CD4-positive, CD25-positive, alpha-beta regulatory T cell (primary cell): ENCODE measurements around the gene CD320. TPM values are rescaled to one million over a fixed set of nuclear protein-coding genes. Genes with fewer than 3 reads are reported as not detected.
"Not testable (repeated sequence)": the region's sequence is repeated elsewhere in the genome, so short reads cannot be mapped to it uniquely, and the experiment has no call there.

Source experiments
- ATAC-seq, 2 donors: fragments of 150-1000 bp; cut with Tn5 transposase; one replicate each; pipeline ENCODE4 v1.10.0; 2021; ENCODE audit warnings: low read depth in 2 of 2, moderate number of reproducible peaks in 2 of 2, moderate library complexity in 1 of 2
- DNase-seq, 3 donors: peaks; one replicate each; pipeline versions ENCODE4 v3.0.0 to v3.0.0-alpha.2; 2012 to 2022; ENCODE audit warnings: mixed read lengths in 1 of 3
- H3K27ac ChIP-seq: one replicate; pipeline ENCODE4 v1.7.0; 2013; ENCODE audit warnings: mild to moderate bottlenecking, low read length; ENCODE audit not compliant: insufficient read depth, poor library complexity, severe bottlenecking
- H3K27me3 ChIP-seq: one replicate; pipeline ENCODE4 v1.7.0; 2013; ENCODE audit warnings: low read length; ENCODE audit not compliant: control insufficient read depth, insufficient read depth
- H3K36me3 ChIP-seq: one replicate; pipeline ENCODE4 v1.7.0; 2013; ENCODE audit warnings: mild to moderate bottlenecking, low read length, moderate library complexity; ENCODE audit not compliant: control insufficient read depth, insufficient read depth
- H3K4me1 ChIP-seq: 2 replicates; pipeline ENCODE4 v1.7.0; 2013; ENCODE audit warnings: mild to moderate bottlenecking, low read length; ENCODE audit not compliant: insufficient read depth, control insufficient read depth, poor library complexity, severe bottlenecking
- H3K4me3 ChIP-seq: one replicate; pipeline ENCODE4 v1.7.0; 2013; ENCODE audit warnings: low read depth, mild to moderate bottlenecking, low read length, moderate library complexity
- H3K9me3 ChIP-seq, 2 experiments: 1 replicate in 1 of 2; 2 replicates in 1 of 2; pipeline ENCODE4 v1.7.0; 2013; ENCODE audit warnings: low read length in 2 of 2, mild to moderate bottlenecking in 1 of 2, moderate library complexity in 1 of 2; ENCODE audit not compliant: control insufficient read depth in 2 of 2
- H3K27ac Mint-ChIP-seq, 3 donors: one replicate each; pipeline ENCODE4 v1.8.0; 2020 to 2022; ENCODE audit warnings: mild to moderate bottlenecking in 3 of 3, mixed read lengths in 3 of 3, moderate library complexity in 2 of 3
- H3K27me3 Mint-ChIP-seq: one replicate; pipeline ENCODE4 v1.8.0; 2022; ENCODE audit warnings: mild to moderate bottlenecking, mixed read lengths
- H3K36me3 Mint-ChIP-seq: one replicate; pipeline ENCODE4 v1.8.0; 2020; ENCODE audit warnings: mixed read lengths
- H3K4me1 Mint-ChIP-seq, 4 donors: one replicate each; pipeline ENCODE4 v1.8.0; 2020 to 2022; ENCODE audit warnings: mixed read lengths in 4 of 4, mild to moderate bottlenecking in 1 of 4
- H3K4me3 Mint-ChIP-seq, 4 donors: one replicate each; pipeline ENCODE4 v1.8.0; 2020 to 2022; ENCODE audit warnings: mild to moderate bottlenecking in 4 of 4, mixed read lengths in 4 of 4, moderate library complexity in 3 of 4
- H3K9me3 Mint-ChIP-seq, 7 donors: one replicate each; pipeline ENCODE4 v1.8.0; 2020 to 2022; ENCODE audit warnings: mixed read lengths in 7 of 7, mild to moderate bottlenecking in 3 of 7, moderate library complexity in 2 of 7
- polyA plus RNA-seq, 4 donors: library from polyadenylated mRNA; unstranded; fragments of 300-500 nt; fragmentation: Illumina TruSeq; gene quantifications; one replicate each; pipeline ENCODE4 v1.2.3, GENCODE V29; 2021
- total RNA-seq: library from RNA; stranded (reverse); gene quantifications from one replicate; pipeline ENCODE4 v1.2.3, GENCODE V29; 2022

The CD320 gene
- total and polyA plus RNA-seq, 5 donors from 2014 or later = 27.0 to 63.7 (median 57.4) TPM

DNA sequence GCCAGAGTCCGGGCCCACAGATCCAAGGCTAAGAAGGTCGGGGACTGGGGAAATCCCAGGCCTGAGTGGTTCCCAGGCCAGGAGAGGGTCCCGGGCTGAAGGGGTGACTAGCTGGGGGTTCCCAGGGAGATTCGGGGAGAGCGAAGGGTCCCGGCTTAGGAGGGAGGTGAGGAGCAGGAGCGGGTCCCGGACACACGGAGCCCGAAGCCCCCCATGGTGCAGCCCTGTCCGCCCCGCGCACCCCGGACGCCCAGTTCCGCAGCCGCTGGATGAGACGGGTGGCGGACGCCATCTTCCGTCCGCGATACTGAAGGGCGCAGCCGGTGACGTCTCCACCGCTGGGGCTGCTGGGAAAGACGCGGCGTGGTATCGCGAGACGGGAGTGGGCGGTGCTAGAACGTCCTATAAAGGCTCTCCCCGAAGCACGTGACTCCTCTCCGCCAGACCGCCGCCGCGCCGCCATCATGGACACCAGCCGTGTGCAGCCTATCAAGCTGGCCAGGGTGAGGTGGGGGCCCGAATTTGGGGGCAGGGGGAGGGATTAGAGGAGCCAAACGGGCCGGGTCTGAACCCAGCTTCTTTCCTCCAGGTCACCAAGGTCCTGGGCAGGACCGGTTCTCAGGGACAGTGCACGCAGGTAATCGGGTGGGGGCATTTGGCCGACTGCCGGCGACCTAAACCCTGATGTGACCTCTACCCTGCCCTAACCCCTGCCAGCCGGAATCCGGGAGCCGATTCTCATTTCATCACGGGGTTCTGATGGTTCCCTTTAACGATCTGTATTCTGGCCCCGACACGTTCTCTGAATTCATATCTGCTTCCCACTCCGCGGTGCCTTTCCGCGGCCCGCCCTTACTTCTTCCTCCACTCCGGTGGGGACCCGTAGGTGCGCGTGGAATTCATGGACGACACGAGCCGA is 13.2 kb upstream of the CD320 start, which contains the start of the genes NDUFA7 and RPS28:
Gene NDUFA7 (minus strand): TSS at position 309 of the 919 bp plus-strand sequence. CDS start 17 bp downstream, at position 292.
Gene RPS28 (plus strand): TSS at position 430 of the 919 bp plus-strand sequence. CDS start 35 bp downstream, at position 465.
- H3K9me3 Mint-ChIP-seq = no peaks in the 10 kb centered on the region
- H3K27me3 Mint-ChIP-seq = no peaks in the 10 kb centered on the region
- H3K27me3 ChIP-seq = no peaks in the 10 kb centered on the region
- peaks cover 3 to 44% (median 18%) of the 10 kb centered on the region in 4 donors for H3K4me1 Mint-ChIP-seq
- H3K4me3 ChIP-seq = peak within 1 kb of the TSS; percentile 85
- H3K27ac Mint-ChIP-seq = peak within 1 kb of the TSS; percentile 99
- DNase-seq (peak; percentile 95 to 97 (median 97)), ATAC-seq (peak; percentile 95 to 96)
- peak within 1 kb of the TSS; percentile 96 to 99 (median 98) for H3K4me3 Mint-ChIP-seq
- H3K4me1 ChIP-seq = peaks cover 35% of the 10 kb centered on the region
- peak within 1 kb of the TSS; percentile 89 for H3K27ac ChIP-seq
- no peaks in the 10 kb centered on the region for H3K9me3 ChIP-seq
- peaks cover 14% of the 10 kb centered on the region for H3K36me3 ChIP-seq
- H3K36me3 Mint-ChIP-seq = no peaks in the 10 kb centered on the region

DNA sequence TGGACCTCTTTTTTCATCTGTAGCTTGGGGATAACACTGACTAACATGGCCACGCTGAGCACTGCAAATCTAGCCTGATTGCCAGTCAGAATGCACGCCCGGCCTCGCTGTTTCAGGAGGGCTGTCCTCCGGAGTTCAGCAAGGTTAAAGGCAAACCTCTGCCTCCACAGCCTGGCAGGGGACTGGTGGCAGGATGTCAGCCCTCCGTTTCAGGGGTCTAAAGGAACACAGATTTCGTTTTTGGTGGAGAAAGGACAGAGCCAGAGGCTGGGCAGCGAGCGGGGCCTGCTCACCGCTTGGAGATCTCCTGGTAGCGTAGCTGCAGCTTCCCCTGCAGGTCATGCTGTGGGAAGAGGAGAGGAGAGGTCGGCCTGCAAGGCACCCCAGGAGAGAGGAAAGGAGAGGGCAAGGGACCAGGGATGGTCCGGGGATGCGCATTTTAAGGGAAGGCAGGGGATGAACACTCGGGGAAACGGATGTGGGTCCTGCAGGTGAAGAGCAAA is 12.5 kb upstream of the CD320 start:
- Histone ChIP-seq H3K4me3 (peak overlapping the region; percentile 85), H3K4me1 (peaks cover 35% of the 10 kb centered on the region), H3K9me3 (no peaks in the 10 kb centered on the region), H3K27ac (peak overlapping the region; percentile 89), H3K27me3 (no peaks in the 10 kb centered on the region), H3K36me3 (peaks cover 20% of the 10 kb centered on the region)
- no peaks in the 10 kb centered on the region for H3K27me3 Mint-ChIP-seq
- peaks cover 3 to 45% (median 18%) of the 10 kb centered on the region in 4 donors for H3K4me1 Mint-ChIP-seq
- H3K36me3 Mint-ChIP-seq = peaks cover 1% of the 10 kb centered on the region
- H3K4me3 Mint-ChIP-seq = peak overlapping the region; percentile 96 to 99 (median 98)
- DNase-seq (peak in 2 of 3 donors; percentile 21 to 58), ATAC-seq (no peak)
- no peaks in the 10 kb centered on the region for H3K9me3 Mint-ChIP-seq
- peak overlapping the region; percentile 99 for H3K27ac Mint-ChIP-seq

DNA sequence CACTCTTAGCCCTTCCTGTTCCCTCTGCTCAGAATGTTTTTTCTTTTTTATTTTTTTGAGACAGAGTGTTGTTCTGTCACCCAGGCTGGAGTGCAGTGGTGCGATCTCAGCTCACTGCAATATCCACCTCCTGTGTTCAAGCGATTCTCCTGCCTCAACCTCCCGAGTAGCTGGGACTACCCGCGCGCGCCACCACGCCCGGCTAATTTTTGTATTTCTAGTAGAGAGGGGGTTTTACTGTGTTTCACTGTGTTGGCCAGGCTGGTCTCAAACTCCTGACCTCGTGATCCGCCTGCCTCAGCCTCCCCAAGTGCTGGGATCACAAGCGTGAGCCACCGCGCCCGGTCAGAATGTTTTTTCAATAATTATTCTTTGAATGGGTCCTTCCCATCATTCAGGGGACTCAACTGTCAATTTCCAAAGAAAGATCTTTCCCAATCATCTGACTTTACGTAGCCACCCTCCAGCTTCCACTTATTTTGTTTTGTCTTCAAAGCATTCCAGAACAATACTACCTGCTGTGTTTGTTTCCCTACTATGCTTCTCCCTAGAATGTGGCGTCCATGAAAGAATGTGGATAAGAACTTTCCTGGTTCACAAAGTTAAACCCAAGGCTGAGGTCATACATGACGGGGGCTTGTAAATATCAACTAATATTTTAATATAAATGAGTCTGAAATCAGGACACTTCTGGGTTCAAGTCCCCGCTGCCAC is 11.8 kb upstream of the CD320 start:
- Mint-ChIP-seq H3K36me3 (peaks cover 4% of the 10 kb centered on the region), H3K27ac (peak overlapping the region; percentile 63 to 99 (median 99)), H3K4me1 (peaks cover 3 to 45% (median 18%) of the 10 kb centered on the region in 4 donors), H3K4me3 (peak overlapping the region; percentile 96 to 99 (median 98)), H3K27me3 (no peaks in the 10 kb centered on the region), H3K9me3 (no peaks in the 10 kb centered on the region)
- H3K9me3 ChIP-seq = no peaks in the 10 kb centered on the region
- H3K27ac ChIP-seq = peak overlapping the region; percentile 89
- DNase-seq (no peak), ATAC-seq (no peak)
- peaks cover 35% of the 10 kb centered on the region for H3K4me1 ChIP-seq
- peaks cover 26% of the 10 kb centered on the region for H3K36me3 ChIP-seq
- H3K27me3 ChIP-seq = no peaks in the 10 kb centered on the region
- H3K4me3 ChIP-seq = peak overlapping the region; percentile 85

DNA sequence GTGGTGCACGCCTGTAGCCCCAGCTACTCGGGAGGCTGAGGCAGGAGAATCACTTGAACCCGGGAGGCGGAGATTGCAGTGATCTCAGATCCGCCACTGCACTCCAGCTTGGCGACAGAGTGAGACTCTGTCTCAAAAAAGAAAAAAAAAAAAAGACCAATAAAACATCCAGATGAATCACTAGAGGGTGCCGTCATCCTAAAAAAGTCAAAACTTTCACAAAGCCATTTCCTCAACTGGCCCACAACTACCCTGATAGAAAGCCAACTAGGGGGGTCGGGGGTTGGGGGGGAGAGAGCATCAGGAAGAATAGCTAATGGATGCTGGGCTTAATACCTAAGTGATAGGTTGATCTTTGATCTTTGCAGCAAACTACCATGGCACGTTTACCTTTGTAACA is 10.7 kb upstream of the CD320 start:
- H3K36me3 Mint-ChIP-seq = not testable (repeated sequence)
- peaks cover 35% of the 10 kb centered on the region for H3K4me1 ChIP-seq

DNA sequence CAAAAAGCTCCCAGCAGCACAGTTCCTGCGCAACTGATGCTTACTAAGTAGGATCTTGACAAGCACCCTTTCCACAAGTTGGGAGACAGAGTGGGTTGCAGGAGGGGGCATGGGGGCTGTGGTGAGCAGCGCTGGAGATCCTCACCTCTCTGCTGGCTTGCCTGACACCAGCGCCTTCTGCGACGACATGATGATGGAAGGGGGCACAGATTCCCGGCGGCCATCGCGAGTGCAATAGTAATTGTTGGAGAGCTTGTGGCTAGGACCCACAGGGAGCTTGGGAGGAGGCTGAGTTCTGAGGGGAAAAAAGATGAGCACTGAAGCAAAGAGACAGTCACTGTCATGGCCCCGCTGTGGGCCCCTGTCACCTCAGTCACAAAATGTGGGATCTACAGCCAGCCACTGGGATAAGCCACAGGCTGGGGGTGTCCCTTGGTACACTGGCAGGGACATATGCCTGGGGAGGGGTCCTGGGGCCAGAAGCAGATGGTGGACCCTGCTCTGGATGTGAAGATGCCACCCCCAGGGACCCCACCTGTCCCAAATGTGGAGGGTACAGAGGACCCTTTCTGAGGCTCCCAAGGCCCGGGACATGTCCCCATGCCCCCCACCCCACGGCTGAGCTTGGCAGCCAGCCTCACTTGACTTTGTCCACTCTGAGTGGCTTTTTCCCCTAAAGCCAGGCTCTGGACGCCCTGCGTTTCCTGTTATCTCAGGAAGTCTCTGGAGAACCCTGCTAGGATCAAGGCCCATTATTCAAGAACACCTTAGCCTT is 8.4 kb upstream of the CD320 start:
- H3K9me3 Mint-ChIP-seq = no peaks in the 10 kb centered on the region
- peaks cover 22% of the 10 kb centered on the region for H3K36me3 ChIP-seq
- H3K4me3 Mint-ChIP-seq = peak overlapping the region in 1 of 4 donors; percentile 32
- no peaks in the 10 kb centered on the region for H3K9me3 ChIP-seq
- H3K4me1 Mint-ChIP-seq = peaks cover 3 to 21% (median 12%) of the 10 kb centered on the region in 4 donors
- no peaks in the 10 kb centered on the region for H3K27me3 ChIP-seq
- H3K27ac Mint-ChIP-seq = peak overlapping the region in 1 of 3 donors; percentile 32
- H3K27ac ChIP-seq = no peak overlapping the region
- H3K4me1 ChIP-seq = peaks cover 13% of the 10 kb centered on the region
- H3K4me3 ChIP-seq = no peak overlapping the region
- peaks cover 4% of the 10 kb centered on the region for H3K36me3 Mint-ChIP-seq
- no peak for DNase-seq
- H3K27me3 Mint-ChIP-seq = no peaks in the 10 kb centered on the region
- no peak for ATAC-seq

More for the DNA sequence above, 10.7 kb upstream of the CD320 start:
- Mint-ChIP-seq H3K4me1 (peaks cover 3 to 43% (median 18%) of the 10 kb centered on the region in 4 donors), H3K4me3 (peak overlapping the region in 3 of 4 donors; percentile 19 to 64 (median 63))
- H3K4me3 ChIP-seq, H3K27ac Mint-ChIP-seq, H3K27me3 ChIP-seq, ATAC-seq, H3K9me3 Mint-ChIP-seq, H3K27me3 Mint-ChIP-seq, DNase-seq, H3K9me3 ChIP-seq, H3K27ac ChIP-seq: not testable (repeated sequence)
- H3K36me3 ChIP-seq = peaks cover 31% of the 10 kb centered on the region

DNA sequence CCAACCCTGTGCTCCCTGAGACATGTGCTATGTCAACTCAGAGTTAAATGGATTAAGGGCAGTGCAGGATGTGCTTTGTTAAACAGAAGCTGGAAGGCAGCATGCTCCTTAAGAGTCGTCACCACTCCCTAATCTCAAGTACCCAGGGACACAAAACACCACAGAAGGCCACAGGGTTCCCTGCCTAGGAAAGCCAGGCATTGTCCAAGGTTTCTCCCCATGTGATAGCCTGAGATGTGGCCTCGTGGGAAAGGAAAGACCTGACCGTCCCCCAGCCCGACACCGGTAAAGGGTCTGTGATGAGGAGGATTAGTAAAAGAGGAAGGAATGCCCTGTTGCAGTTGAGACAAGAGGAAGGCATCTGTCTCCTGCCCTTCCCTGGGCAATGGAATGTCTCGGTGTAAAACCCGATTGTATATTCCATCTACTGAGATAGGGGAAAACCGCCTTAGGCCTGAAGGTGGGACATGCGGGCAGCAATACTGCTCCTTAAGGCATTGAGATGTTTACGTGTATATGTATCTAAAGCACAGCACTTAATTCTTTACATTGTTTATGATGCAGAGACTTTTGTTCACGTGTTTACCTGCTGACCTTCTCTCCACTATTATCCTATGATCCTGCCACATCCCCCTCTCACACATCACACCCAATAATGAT is 7.0 kb upstream of the CD320 start:
- H3K27me3 ChIP-seq, H3K4me3 ChIP-seq, H3K4me1 ChIP-seq, H3K27ac Mint-ChIP-seq, H3K36me3 Mint-ChIP-seq, H3K27me3 Mint-ChIP-seq, H3K27ac ChIP-seq, H3K9me3 Mint-ChIP-seq, DNase-seq, H3K9me3 ChIP-seq, ATAC-seq: not testable (repeated sequence)
- H3K36me3 ChIP-seq = peaks cover 33% of the 10 kb centered on the region
- peaks cover 1 to 13% (median 5%) of the 10 kb centered on the region in 4 donors for H3K4me1 Mint-ChIP-seq
- peak overlapping the region in 1 of 4 donors; percentile 56 for H3K4me3 Mint-ChIP-seq
